Testis (tissue), 3 donors: ENCODE results near the gene COL23A1. TPM values are rescaled to one million over a fixed set of nuclear protein-coding genes. Genes with fewer than 3 reads are reported as not detected.

ENCODE experiments used
- DNase-seq: peaks from one replicate; pipeline ENCODE4 v3.0.0-alpha.2; 2019
- H3K27ac ChIP-seq, 2 donors: fragments of 200-600 bp; sonication (generic); one replicate each; pipeline ENCODE4 v1.5.1; 2019
- H3K27me3 ChIP-seq: fragments of 200-600 bp; sonication (generic); one replicate; pipeline ENCODE4 v1.5.1; 2019
- H3K36me3 ChIP-seq: fragments of 200-600 bp; sonication (generic); one replicate; pipeline ENCODE4 v1.5.1; 2017; ENCODE audit warnings: low read depth; ENCODE audit errors: missing control alignments
- H3K4me1 ChIP-seq: fragments of 200-600 bp; sonication (generic); one replicate; pipeline ENCODE4 v1.5.1; 2019
- H3K4me3 ChIP-seq, 2 donors: fragments of 200-600 bp; sonication (generic); one replicate each; pipeline ENCODE4 v1.5.1; 2017 to 2019
- H3K9me3 ChIP-seq: fragments of 200-600 bp; sonication (generic); one replicate; pipeline ENCODE4 v1.5.1; 2017
- POLR2A ChIP-seq: fragments of 450-650 bp; IDR thresholded peaks from one replicate; pipeline ENCODE4 v1.6.1; 2017; ENCODE audit warnings: antibody characterized with exemption, mild to moderate bottlenecking, moderate library complexity
- WGBS, 2 donors: methylation state at CpG; one replicate each; pipeline ENCODE4 v1.1.5; 2018; 5-methylcytosine and 5-hydroxymethylcytosine counted together
- intact Hi-C: fragments of 100-400 bp; cut with DNase I; formaldehyde crosslinking; loops from one replicate; pipeline ENCODE4 v1.15.1; 2023; ENCODE audit warnings: low total_unique reads
- polyA plus RNA-seq: library from polyadenylated mRNA; stranded (reverse); fragments of 350-450 nt; fragmentation: Illumina TruSeq; extraction: RNeasy Lipid Tissue Mini Kit (QIAGEN cat#74804); gene quantifications from one replicate; pipeline ENCODE4 v1.2.3, GENCODE V29; 2014; ENCODE audit warnings: low read depth, low replicate concordance; ENCODE audit not compliant: insufficient read depth
- total RNA-seq, 2 donors: library from RNA; depleted of rRNA; stranded (reverse); fragments of >200 nt; gene quantifications; one replicate each; pipeline ENCODE4 v1.2.3, GENCODE V29; 2016
- TF ChIP-seq, protein P1 (sequence below), 3 experiments: fragments of 450-650 bp in 2 of 3; fragments of 200-600 bp in 1 of 3; sonication (generic) in 1 of 3; IDR thresholded peaks; one replicate each; pipeline ENCODE4 v1.5.1; 2016 to 2019; ENCODE audit warnings: antibody characterized with exemption in 3 of 3, mild to moderate bottlenecking in 2 of 3, moderate library complexity in 1 of 3

The COL23A1 gene
- total and polyA plus RNA-seq, 3 donors from 2014 or later = 4.3 to 5.5 (median 5.0) TPM

DNA sequence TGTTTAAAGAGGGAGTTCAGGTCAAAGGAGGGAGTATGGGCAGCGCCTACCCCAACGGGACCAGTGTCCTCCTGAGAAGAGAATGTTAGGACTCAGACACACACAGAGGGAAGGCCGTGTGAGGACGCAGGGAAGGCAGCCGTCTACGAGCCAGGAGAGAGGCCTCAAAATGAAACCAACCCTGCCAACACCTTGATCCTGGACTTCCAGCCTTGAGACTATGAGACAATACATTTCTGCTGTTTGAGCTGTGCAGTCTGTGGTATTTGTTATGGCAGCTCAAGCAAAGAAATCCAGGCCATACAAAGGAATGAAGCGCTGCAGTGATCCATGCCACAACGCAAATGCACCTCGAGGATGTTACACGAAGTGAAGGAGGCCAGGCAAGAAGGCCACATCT is 97.9 kb downstream of the COL23A1 start:
- WGBS, 2 donors = 92 to 93% methylated on average over 10 of the region's 10 CpGs
- no peaks in the 10 kb centered on the region for H3K4me1 ChIP-seq
- no peaks in the 10 kb centered on the region for H3K9me3 ChIP-seq
- no peak for DNase-seq
- H3K27ac ChIP-seq = no peak overlapping the region
- TF ChIP-seq, protein P1, sequence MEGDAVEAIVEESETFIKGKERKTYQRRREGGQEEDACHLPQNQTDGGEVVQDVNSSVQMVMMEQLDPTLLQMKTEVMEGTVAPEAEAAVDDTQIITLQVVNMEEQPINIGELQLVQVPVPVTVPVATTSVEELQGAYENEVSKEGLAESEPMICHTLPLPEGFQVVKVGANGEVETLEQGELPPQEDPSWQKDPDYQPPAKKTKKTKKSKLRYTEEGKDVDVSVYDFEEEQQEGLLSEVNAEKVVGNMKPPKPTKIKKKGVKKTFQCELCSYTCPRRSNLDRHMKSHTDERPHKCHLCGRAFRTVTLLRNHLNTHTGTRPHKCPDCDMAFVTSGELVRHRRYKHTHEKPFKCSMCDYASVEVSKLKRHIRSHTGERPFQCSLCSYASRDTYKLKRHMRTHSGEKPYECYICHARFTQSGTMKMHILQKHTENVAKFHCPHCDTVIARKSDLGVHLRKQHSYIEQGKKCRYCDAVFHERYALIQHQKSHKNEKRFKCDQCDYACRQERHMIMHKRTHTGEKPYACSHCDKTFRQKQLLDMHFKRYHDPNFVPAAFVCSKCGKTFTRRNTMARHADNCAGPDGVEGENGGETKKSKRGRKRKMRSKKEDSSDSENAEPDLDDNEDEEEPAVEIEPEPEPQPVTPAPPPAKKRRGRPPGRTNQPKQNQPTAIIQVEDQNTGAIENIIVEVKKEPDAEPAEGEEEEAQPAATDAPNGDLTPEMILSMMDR (IDR thresholded peaks at IDR 0.05) = no peak
- TF ChIP-seq POLR2A = no peak
- H3K36me3 ChIP-seq = no peaks in the 10 kb centered on the region
- no peaks in the 10 kb centered on the region for H3K27me3 ChIP-seq
- intact Hi-C loops = no loop called here
- no peak overlapping the region for H3K4me3 ChIP-seq

DNA sequence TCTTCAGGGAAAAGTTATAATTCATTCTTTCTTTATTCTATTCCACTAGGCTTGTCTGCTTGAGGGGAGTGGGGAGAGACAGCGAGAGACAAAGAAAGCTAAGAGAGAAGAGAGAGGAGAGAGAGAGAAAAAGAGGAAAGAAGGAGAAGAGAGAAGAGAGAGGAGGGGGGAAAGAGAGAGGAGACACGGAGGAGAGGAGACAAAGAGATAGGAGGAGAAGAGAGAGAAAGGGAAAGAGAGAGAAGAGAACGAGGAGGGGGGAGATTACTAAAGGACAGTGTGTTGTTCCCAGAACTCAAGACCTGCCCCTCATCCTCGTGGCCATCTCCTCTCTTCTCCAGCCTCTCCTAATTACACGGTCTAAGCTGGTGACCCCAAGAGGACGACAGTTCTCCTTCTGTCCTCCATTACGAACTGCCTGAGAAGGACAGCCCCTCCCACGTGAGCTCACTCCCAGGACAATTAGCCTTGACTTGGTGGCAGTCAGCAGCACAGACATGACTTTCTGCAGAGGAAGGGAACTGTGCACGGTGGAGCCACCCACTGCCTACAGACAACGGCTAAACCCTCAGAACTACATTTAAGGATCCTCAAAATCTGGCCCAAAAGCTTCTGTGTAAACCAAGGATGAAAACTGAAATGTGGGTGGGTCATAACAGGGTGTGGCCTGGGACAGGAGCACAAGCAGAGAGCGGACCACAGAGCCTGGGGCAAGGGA is 99.1 kb downstream of the COL23A1 start:
- DNase-seq = no peak
- Histone ChIP-seq H3K36me3 (no peaks in the 10 kb centered on the region), H3K4me3 (no peak overlapping the region), H3K27ac (no peak overlapping the region), H3K9me3 (no peaks in the 10 kb centered on the region), H3K27me3 (no peaks in the 10 kb centered on the region), H3K4me1 (no peaks in the 10 kb centered on the region)
- TF ChIP-seq, protein P1 (IDR thresholded peaks at IDR 0.05) = no peak
- no peak for TF ChIP-seq POLR2A
- WGBS, 2 donors = 76 to 78% methylated on average over 11 of the region's 11 CpGs
- intact Hi-C loops = no loop called here

DNA sequence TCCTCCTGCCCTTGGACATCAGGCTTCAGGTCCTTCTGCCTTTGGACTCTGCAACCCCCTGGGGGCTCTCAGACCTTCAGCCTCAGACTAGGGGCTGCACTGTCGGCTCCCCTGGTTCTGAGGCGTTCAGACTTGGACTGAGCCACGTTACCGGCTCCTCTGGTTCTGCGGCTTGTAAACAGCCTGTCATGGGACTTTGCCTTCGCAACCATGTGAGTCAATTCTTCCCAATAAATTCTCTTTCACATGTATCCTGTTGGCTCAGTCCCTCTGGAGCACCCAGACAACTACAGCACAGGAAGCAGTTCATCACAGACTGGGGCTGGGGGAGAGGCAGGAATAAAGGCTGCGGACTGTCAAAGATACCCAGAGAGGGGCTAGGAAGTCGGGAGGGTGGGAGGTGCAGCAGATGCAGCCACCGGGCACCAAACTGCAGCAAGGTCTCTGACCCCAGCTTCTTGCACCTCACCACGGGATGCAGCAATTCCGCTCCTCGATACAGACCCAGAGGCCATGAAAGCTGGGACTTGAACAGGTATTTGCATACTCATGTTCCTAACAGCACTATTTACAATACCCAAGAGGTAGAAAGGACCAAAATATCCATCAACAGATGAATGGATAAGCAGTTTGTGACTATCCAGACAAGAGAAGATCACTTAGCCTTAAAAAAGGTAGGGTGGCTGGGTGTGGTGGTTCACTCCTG is 100.8 kb downstream of the COL23A1 start:
- intact Hi-C loops = no loop called here
- Histone ChIP-seq H3K4me1 (no peaks in the 10 kb centered on the region), H3K4me3 (no peak overlapping the region), H3K27ac (no peak overlapping the region), H3K9me3 (no peaks in the 10 kb centered on the region), H3K27me3 (no peaks in the 10 kb centered on the region), H3K36me3 (no peaks in the 10 kb centered on the region)
- TF ChIP-seq POLR2A = no peak
- TF ChIP-seq, protein P1 (IDR thresholded peaks at IDR 0.05) = no peak
- no peak for DNase-seq
- 86 to 90% methylated on average over 11 to 12 of the region's 12 CpGs for WGBS, 2 donors

DNA sequence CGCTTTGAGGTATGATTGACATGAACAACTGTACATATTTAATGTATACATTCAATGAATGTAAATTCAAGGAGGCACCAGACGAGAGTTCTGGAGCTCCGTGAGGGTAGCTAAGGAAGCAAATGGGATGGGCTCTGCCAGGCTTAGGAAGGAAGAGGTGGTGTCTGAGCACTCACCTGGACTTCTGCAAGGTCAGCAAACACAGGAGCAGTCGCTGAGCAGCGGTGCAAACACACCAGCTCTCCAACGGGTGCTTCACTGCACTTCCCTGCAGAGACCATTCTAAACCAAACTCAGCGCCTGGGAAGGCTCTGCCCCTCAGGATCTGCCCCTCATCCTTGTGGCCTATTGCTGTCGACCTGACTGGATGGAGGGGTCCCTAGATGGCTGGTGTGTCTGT is 101.5 kb downstream of the COL23A1 start:
- no peaks in the 10 kb centered on the region for H3K36me3 ChIP-seq
- no peaks in the 10 kb centered on the region for H3K4me1 ChIP-seq
- no peak overlapping the region for H3K4me3 ChIP-seq
- H3K27me3 ChIP-seq = no peaks in the 10 kb centered on the region
- WGBS, 2 donors = 84 to 91% methylated on average over 8 of the region's 8 CpGs
- TF ChIP-seq POLR2A = no peak
- TF ChIP-seq, protein P1 (IDR thresholded peaks at IDR 0.05) = no peak
- intact Hi-C loops = no loop called here
- DNase-seq = no peak
- no peak overlapping the region for H3K27ac ChIP-seq
- H3K9me3 ChIP-seq = no peaks in the 10 kb centered on the region
